Sigmoid colon (tissue), 4 donors: ENCODE measurements around the gene ATP6V0D1.

Experiments used
- POLR2A ChIP-seq, 2 donors: fragments of 450-650 bp; IDR thresholded peaks; one replicate each; pipeline ENCODE4 v1.6.1; 2016; ENCODE audit warnings: antibody characterized with exemption in 2 of 2, mild to moderate bottlenecking in 2 of 2, moderate library complexity in 2 of 2
- POLR2AphosphoS5 ChIP-seq, 4 donors: sonication (generic); formaldehyde crosslinking; IDR thresholded peaks; one replicate each; pipeline ENCODE4 v1.6.1; 2017; ENCODE audit warnings: antibody characterized with exemption in 4 of 4
- TF ChIP-seq, protein P1 (sequence below), 4 experiments: fragments of 450-650 bp in 3 of 4; fragments of 200-600 bp in 1 of 4; IDR thresholded peaks; one replicate each; pipeline ENCODE4 v1.5.1; 2016 to 2019; ENCODE audit warnings: antibody characterized with exemption in 4 of 4, mild to moderate bottlenecking in 3 of 4, moderate library complexity in 2 of 4

DNA sequence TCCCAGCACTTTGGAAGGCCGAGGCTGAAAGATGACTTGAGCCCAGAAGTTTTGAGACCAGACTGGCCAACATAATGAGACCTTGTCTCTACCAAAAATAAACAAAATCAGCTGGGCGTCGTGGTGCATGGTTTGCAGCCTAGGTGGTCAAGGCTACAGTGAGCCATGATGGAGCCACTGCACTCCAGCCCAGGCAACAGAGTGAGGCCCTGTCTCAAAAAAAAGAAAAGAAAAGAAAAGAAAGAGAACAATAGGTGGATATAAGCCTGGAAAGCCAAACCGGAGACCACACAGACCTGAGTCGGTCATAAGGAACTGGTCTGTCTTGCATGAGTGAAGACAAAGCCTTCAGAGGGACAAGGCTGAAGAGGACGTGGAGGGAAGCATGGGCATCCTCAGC, 14.4 kb downstream of the ATP6V0D1 start:
- TF ChIP-seq, protein P1, sequence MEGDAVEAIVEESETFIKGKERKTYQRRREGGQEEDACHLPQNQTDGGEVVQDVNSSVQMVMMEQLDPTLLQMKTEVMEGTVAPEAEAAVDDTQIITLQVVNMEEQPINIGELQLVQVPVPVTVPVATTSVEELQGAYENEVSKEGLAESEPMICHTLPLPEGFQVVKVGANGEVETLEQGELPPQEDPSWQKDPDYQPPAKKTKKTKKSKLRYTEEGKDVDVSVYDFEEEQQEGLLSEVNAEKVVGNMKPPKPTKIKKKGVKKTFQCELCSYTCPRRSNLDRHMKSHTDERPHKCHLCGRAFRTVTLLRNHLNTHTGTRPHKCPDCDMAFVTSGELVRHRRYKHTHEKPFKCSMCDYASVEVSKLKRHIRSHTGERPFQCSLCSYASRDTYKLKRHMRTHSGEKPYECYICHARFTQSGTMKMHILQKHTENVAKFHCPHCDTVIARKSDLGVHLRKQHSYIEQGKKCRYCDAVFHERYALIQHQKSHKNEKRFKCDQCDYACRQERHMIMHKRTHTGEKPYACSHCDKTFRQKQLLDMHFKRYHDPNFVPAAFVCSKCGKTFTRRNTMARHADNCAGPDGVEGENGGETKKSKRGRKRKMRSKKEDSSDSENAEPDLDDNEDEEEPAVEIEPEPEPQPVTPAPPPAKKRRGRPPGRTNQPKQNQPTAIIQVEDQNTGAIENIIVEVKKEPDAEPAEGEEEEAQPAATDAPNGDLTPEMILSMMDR (IDR thresholded peaks at IDR 0.05) = no peak
- no peak for TF ChIP-seq POLR2A (IDR thresholded peaks at IDR 0.05)
- TF ChIP-seq POLR2AphosphoS5 (IDR thresholded peaks at IDR 0.05) = no peak
